ENCODE data around the gene KCNJ1.

Gene KCNJ1

DNA sequence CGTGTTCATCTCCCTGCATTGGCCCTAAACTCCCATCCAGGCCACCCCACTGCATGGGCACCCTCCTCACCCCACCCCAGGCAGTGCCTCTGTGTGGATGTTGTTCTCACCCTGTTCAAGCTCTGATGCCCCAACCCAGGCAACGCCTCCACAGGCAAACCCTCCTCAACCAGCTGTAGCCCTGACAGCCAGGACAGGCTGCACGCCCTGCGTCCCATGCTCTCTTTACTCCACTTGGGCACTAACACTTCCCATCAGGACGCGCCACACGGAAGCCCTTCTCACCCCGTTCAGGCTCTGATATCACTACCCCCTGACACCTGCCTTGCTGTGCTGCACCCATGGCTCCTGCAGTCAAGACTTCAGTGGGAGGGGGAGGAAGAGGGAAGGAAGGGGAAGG is 47.9 kb downstream of the KCNJ1 start:
- DNase-seq = no peak

DNA sequence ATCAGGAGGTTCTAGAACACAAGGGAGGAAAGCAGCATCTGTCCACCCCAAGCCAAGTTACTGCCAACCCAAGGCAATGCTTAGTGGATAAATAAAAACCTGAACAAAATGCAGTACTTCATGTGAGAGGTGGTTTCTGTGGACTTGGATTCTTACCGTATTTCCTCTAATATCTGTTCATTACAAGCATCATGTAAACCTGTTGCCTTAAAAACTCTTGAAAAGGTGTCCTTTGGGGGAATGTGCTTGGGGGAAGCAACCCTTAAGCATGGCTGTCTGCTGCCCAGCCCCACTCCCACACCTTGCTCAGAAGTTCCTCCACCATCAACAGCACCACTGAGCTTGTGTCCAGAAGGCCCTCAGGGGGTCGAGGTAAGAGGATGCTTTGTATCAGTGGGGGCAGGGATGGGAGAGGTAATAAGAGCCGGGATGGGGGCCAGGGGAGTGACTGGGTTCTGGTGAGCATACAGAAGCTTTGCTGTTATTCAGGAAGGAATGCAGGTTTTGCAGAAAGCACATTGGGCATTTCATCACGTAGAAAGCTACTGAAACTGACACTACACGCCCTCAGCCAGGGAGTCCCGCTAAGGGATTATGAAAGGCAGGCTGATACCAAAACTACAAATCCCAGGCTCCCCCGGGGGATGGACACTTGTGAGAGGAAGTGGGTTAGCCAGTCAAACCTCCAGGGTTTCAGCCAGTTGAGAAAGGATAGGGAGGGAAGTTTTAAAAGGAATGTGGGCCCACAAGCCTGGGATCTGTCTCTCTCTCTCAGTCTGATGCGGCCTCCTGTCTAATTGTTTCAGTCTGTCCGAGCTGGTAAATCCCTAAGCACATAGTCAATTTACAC is 52.0 kb downstream of the KCNJ1 start:
- DNase-seq = peak; percentile 96

DNA sequence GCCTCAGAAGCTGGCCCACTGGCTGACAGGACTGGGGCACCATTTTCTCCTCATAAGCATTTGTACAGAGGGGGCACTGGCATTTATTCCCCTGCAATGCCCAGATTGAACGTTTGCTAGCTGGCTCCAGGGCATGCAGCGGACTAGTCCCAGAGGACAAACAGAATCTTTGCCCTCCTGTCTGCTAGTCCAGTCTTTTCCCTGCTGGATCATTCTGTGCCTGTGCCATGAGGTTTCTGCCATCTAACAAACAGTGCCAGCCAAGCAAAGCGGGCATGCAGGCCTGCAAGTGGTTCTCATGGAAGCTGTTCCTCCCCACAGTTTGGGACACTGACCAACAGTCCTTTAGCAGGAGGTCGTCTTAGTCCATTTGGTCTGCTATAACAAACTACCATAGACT is 53.4 kb downstream of the KCNJ1 start:
- DNase-seq = no peak

- no peak for DNase-seq
These were observed 56.1 kb downstream of the KCNJ1 start for GRCh38 chr11:128810784-128811514.

- DNase-seq = no peak
These were observed 58.0 kb downstream of the KCNJ1 start for GRCh38 chr11:128809128-128809527.

DNA sequence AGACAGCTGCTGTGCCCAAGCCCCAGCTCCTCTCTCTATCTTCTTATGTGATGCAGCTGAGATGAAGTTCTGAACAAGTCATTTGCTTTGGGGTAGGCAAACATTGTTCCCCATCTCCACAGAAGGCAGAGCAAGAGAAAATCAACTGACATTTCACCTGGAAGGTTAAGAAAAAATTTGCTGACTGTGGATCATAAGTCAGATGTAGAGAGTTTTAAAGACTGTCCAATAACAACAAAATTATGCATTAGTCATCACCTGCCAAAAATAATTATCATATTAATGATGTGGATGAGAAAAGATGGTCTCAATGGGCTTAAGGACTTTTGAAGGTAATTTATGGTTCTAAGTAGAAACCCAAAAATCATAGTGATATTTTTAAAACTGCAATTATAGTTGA is 59.2 kb downstream of the KCNJ1 start:
- DNase-seq = no peak

GRCh38 chr11:128806506-128807261 is 60.4 kb downstream of the KCNJ1 start:
- DNase-seq = peak; percentile 34

DNA sequence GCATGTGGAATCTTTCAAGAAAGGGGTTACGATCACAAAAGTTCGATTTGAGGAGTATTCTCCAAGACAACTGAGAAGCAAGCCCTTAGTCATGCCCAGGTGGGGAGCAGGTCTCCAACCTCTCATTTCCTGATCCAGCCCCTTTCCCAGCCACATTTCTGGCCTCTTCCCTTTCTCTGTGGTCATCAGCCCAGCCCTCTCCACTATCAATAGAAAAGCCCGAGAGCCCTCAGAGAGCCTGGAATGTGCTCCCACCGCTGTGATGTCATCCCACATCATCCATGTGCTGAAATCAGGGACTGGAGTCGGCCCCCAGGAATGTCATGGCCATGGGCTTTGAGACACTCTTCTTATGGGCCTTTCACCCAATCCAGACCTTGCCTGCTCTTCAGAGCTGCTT is 62.6 kb downstream of the KCNJ1 start:
- peak; percentile 72 for DNase-seq

- DNase-seq = no peak
These were observed 63.4 kb downstream of the KCNJ1 start for GRCh38 chr11:128803449-128804245.

GRCh38 chr11:128803011-128803410 is 64.1 kb downstream of the KCNJ1 start:
- DNase-seq = no peak

GRCh38 chr11:128802358-128802981 is 64.6 kb downstream of the KCNJ1 start:
- DNase-seq = peak; percentile 19

DNA sequence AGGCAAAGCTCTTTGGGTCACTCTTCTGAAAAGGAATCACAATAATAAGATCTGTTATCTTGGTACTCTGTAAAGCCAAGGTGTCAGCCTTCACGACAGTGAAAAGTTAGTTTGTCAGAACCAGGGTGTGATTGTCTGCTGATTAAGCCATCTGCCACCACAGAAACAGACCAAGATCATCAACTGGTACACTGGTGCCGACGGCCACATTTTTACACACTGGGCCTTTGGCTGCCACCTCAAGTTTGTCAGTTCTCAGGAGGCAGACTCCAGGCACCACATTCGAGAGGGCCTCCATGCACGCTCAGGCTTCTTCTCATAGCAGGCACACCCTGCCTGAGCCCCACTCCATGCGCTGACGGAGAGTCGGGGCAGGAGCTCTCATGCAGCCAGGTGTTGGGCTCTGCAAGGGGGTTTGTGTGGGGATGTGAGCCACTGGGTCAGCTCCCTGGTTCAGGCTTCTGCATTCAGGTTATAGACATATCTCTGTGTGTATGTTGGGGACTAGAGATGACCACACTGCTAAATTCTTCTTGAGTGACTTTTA is 66.2 kb downstream of the KCNJ1 start:
- no peak for DNase-seq

DNA sequence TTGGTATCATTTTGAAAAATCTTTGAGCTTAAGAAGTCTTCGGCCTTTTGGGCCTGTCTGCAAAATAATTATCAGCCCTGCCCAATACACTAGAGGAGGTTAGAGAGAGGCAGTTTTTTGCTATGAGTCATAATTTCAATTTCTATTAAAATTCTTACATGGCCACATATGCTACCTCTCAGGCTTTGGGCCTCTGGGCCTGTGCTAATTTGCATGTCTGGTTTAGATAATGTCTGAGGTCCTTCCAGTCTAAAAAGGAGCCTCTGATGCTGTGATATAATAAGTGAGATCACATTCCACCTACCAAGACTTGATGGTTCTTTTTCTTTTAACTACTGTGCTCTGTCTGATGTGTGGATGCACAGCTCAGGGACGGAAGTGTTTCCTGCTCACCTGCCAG is 70.8 kb downstream of the KCNJ1 start:
- DNase-seq = peak; percentile 65

- DNase-seq = peak; percentile 62
These were observed 76.9 kb downstream of the KCNJ1 start for GRCh38 chr11:128790196-128790595.

GRCh38 chr11:128789497-128790150 is 77.5 kb downstream of the KCNJ1 start:
- DNase-seq = peak; percentile 27

Measured in fibroblast of skin of right quadriceps (primary cell).